ENCODE measurements around the gene ACTA1.

DNA sequence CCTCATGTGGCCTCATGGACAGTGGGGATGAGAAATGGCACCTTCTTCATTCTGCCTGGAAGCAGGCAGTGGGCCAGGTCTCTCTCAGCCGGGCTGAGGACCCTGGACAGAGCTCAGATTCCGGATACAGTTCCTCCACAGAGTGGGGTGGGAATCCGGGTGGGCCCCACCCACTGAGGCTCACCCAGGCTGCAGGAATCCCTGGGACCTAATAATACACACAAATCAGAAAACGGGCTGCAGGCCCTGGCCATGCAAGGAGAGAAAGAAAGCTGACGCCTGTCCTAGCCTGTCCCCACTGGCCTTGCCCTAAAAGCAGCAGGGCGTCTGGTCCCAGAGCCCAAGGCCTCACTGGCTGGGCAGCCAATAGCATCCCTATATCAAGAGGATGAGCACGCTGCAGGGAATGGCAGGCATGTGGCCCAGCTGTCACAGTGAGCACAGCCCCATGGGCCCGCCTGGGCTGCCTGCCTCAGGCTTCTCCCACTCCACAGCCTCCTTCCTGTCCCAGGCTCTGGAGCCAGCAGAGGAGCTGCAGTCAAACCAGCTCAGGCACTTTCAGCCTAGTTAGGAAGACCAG, 25.3 kb downstream of the ACTA1 start:
- TF ChIP-seq CTCF (IDR thresholded peaks at IDR 0.05; ENCODE audit: borderline replicate concordance, extremely low read depth, low read length, poor library complexity, severe bottlenecking): no peak
- TF ChIP-seq EZH2 (IDR thresholded peaks at IDR 0.05; ENCODE audit: borderline replicate concordance, low read depth, low read length, severe bottlenecking): no peak

All from DND-41 (cell line).